LNCAP (cell line): ENCODE results near the gene SLC5A6.

Source experiments
- TF ChIP-seq, protein P1 (sequence below): fragments of 450-650 bp; IDR thresholded peaks from 2 replicates; pipeline ENCODE4 v1.5.1; 2017; ENCODE audit warnings: mild to moderate bottlenecking

The SLC5A6 gene

DNA sequence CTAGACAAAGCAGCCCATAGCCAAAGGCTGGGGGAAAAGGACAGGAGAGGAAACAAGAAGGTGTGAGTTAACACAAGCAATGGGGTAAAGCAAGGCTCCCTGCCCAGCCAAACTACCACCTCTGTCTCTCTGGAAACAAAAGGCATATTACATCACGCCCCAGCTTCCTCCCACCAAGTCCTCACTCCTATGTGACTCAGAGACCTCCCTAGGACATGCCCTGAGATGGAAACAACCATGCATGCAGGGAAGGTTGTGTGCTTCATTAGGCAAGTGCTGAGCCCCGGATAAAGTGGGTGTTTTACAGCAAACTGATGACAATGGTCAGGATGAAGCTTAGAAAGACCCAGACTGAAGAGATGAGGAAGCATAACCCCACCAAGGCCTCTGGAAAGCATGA is 9.2 kb downstream of the SLC5A6 start:
- TF ChIP-seq, protein P1, sequence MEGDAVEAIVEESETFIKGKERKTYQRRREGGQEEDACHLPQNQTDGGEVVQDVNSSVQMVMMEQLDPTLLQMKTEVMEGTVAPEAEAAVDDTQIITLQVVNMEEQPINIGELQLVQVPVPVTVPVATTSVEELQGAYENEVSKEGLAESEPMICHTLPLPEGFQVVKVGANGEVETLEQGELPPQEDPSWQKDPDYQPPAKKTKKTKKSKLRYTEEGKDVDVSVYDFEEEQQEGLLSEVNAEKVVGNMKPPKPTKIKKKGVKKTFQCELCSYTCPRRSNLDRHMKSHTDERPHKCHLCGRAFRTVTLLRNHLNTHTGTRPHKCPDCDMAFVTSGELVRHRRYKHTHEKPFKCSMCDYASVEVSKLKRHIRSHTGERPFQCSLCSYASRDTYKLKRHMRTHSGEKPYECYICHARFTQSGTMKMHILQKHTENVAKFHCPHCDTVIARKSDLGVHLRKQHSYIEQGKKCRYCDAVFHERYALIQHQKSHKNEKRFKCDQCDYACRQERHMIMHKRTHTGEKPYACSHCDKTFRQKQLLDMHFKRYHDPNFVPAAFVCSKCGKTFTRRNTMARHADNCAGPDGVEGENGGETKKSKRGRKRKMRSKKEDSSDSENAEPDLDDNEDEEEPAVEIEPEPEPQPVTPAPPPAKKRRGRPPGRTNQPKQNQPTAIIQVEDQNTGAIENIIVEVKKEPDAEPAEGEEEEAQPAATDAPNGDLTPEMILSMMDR = no peak

DNA sequence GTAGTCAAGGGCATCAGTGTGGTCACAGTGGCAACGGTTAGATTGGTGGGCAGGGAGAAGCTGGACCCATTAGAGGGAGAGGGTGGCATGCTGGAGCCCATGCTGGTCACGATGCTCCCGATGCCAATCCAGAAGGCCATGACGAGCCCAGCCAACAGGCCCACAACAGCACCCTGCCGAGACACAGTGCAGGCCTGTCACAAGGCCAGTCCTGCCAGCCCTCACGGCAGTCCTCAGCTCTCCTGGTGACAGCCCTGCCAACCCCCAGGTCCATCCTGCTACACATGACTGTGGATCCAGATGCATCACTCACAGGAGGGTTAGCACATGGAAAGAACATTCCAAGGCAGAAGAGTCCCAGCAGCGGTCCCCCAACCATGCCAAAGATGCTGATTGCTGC is 10.4 kb downstream of the SLC5A6 start:
- TF ChIP-seq, protein P1 = no peak

DNA sequence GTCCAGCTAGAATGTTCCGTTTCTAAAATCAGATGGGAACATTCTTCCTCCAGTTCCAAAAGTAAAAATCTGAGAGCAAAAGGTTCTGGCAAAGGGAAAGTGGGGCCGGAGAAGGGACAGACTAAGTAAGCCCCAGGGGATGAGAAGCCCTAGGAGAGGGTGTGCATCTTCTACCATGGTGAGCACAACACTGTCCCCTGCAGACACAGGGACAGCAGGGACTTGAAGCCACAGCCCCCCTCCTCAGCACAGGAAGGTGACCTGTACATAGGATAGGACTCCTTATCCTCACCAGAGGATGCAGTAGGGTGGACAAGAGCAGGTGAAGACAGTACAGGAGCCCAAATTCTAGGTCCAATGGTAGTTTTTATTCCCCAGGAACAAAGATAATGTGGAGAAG is 12.8 kb downstream of the SLC5A6 start:
- TF ChIP-seq, protein P1 = no peak

DNA sequence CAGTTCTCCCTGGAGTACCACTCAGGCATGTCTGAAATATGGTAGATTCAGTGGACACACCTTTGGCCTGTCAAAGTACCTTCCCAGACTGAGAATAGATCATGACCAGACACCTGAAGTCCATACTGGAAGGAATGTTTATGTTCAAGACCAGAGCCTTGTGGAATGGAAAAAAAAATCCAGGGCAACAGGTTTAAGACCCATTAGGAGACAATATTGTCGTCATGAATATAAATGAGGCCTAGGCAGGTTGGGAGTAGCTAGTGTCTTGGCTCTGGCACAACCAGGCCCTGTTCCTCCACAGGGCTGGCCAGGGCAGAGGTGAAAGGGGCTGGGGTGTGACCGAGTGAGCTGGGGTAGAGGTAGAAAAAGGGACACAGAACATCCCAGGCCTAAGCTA is 13.4 kb downstream of the SLC5A6 start:
- TF ChIP-seq, protein P1 = no peak

DNA sequence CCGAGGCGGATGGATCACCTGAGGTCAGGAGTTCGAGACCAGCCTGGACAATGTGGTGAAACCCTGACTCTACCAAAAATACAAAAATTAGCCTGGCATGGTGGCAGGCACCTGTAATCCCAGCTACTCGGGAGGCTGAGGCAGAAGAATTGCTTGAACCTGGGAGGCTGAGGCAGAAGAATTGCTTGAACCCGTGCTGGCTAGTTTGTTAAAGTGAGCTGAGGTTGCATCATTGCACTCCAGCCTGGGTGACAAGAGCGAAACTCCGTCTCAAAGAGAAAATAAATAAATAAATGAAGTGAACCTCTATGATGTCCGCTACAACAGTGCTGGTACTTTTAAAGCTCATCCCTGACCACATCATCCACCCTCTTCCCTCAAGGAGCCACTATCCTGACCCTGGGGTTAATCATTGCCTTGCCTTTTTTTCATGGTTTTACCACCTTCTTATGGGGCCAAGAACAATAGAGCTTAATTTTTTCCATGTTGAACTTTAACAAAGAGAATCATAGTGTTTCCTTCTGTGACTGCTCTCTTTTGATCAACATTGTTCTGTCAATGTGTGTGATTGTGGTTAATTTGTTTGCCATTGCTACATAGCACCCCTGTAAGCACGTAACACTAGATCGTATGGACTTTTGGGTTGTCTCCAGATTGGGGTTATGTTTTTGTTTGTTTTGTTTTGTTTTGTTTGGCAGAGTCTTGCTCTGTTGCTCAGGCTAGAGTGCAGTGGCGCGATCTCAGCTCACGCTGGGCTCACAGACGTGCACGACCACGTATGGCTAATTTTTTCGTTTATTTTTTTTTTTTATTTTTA is 17.3 kb downstream of the SLC5A6 start:
- TF ChIP-seq, protein P1 = no peak

DNA sequence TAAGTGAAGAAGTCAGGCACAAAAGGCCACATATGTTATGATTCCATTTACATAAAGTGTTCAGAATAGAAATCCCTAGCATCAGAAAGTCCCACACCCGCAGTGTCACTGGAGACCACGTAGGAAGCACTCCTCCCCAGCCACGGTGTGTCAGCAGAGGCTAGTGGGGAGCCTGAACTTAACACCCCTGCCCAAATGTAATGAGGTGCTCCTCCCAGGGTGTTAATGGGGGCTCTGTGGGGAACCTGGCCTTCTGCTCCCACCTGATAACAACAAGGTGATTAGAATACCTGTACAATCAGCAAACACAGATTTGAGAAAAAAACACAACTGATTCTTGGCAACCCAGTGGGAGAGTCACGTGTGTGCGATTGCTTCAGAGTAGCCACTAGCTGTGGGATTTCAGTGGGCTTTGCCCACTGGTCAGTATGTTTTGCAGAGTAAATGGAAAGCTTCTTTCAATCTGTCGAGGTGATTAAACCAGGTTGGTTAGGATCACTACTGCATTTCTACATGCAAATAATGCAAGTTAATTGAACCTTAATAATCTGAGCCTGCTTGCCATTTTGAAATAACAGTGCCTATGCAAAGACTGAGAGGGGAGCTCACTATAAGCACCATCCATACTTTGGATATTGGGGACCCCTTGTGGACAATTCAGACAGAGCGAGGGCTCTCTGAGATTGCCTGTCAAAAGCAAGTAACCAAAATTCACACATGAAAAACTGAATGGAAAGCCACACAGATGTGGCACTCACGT is 20.8 kb downstream of the SLC5A6 start:
- TF ChIP-seq, protein P1 = peak; percentile 51

DNA sequence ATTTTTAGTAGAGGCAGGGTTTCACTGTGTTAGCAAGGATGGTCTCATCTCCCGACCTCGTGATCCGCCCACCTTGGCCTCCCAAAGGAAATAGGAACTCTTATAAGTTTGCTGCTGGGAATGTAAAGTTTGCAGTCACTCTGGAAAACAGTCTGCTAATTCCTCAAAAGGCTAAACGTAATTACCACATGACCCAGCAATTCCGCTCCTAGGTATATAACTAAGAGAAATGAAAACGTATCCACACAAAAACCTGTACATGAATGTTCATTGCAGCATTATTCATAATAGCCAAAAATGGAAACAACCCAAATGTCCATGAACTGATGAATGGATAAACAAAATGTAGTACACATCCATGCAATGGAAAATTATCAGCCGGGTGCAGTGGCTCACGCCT is 22.1 kb downstream of the SLC5A6 start:
- TF ChIP-seq, protein P1 = no peak
